HCT116 (cell line): Measurements from ENCODE around the gene EIF2S3. TPM values are rescaled to one million over a fixed set of nuclear protein-coding genes. Genes with fewer than 3 reads are reported as not detected.

Source experiments
- ATAC-seq: fragments of 200-7000 bp; cut with Tn5 transposase; 2 replicates; pipeline ENCODE4 v1.9.1; 2020; ENCODE audit warnings: mild to moderate bottlenecking, moderate library complexity
- BruUV-seq: library from RNA; stranded (reverse); fragments of 400-500 nt; replicated peaks from 2 replicates; lab custom pipeline; 2021; lab: Mats Ljungman, UMichigan
- CTCF ChIA-PET: fragments of 300-600 bp; sonication (Branson Sonifier 250); formaldehyde crosslinking; loops from one replicate; lab custom pipeline; 2021; ENCODE audit warnings: antibody characterized with exemption; lab: Charles Lee
- POLR2A ChIA-PET: fragments of 300-600, 350-600 bp; sonication (Branson Sonifier 250); formaldehyde crosslinking; loops from one replicate; lab custom pipeline; 2021; ENCODE audit warnings: antibody characterized with exemption; lab: Charles Lee
- RAD21 ChIA-PET, 2 experiments: fragments of 300-600 bp; sonication (Branson Sonifier 250); formaldehyde crosslinking; loops; one replicate each; lab custom pipeline; 2023; ENCODE audit warnings: low total read pairs in 2 of 2; ENCODE audit not compliant: uncharacterized antibody in 2 of 2, unreplicated experiment in 2 of 2, low non-redundant PET in 1 of 2; lab: Charles Lee
- DNase-seq: peaks from one replicate; pipeline ENCODE4 v3.0.0-alpha.2; 2010; ENCODE audit warnings: low read depth, low spot score
- H2AFZ ChIP-seq: fragments of 200-600 bp; shearing (Covaris generic), sonication (generic); 2 replicates; pipeline ENCODE4 v1.6.1; 2017; ENCODE audit warnings: low read depth, mixed run types, mixed read lengths, antibody characterized with exemption, low read length; ENCODE audit not compliant: poor library complexity, severe bottlenecking
- H3K27ac ChIP-seq: 2 replicates; pipeline ENCODE4 v1.5.1; 2012; ENCODE audit warnings: low read depth, low read length
- H3K27me3 ChIP-seq: fragments of 200-600 bp; sonication (generic); 2 replicates; pipeline ENCODE4 v1.6.1; 2016; ENCODE audit warnings: mixed run types, low read length, mixed read lengths; ENCODE audit not compliant: insufficient read depth
- H3K36me3 ChIP-seq, 2 experiments: fragments of 200-500 bp in 1 of 2; fragments of 200-600 bp in 1 of 2; sonication (Bioruptor generic) in 1 of 2; sonication (generic) in 1 of 2; 2 replicates each; pipeline versions ENCODE4 v1.5.1 to v1.6.1; 2014 to 2016; ENCODE audit warnings: low read length in 2 of 2, inconsistent platforms in 1 of 2, mixed read lengths in 1 of 2, mixed run types in 1 of 2; ENCODE audit not compliant: insufficient read depth in 2 of 2, control insufficient read depth in 1 of 2
- H3K4me1 ChIP-seq, 2 experiments: fragments of 200-600 bp in 1 of 2; sonication (generic) in 1 of 2; 2 replicates each; pipeline versions ENCODE4 v1.5.1 to v1.6.1; 2012 to 2017; ENCODE audit warnings: low read length in 2 of 2, inconsistent platforms in 1 of 2, mild to moderate bottlenecking in 1 of 2, mixed read lengths in 1 of 2, mixed run types in 1 of 2, moderate library complexity in 1 of 2; ENCODE audit not compliant: insufficient read depth in 2 of 2, control insufficient read depth in 1 of 2
- H3K4me2 ChIP-seq: fragments of 200-600 bp; sonication (generic); 2 replicates; pipeline ENCODE4 v1.6.1; 2017; ENCODE audit warnings: mixed run types, low read length, mixed read lengths
- H3K4me3 ChIP-seq, 2 experiments: fragments of 200-600 bp in 1 of 2; sonication (generic) in 1 of 2; replicated peaks in 1 of 2; 2 replicates each; pipeline ENCODE4 v1.5.1; 2011 to 2016; ENCODE audit warnings: low read length in 2 of 2, control low read depth in 1 of 2, low read depth in 1 of 2, mild to moderate bottlenecking in 1 of 2, mixed read lengths in 1 of 2, mixed run types in 1 of 2
- H3K79me2 ChIP-seq: fragments of 200-600 bp; sonication (generic); 2 replicates; pipeline ENCODE4 v1.6.1; 2017; ENCODE audit warnings: mild to moderate bottlenecking, mixed run types, low read length, moderate library complexity, mixed read lengths; ENCODE audit not compliant: insufficient read depth
- H3K9ac ChIP-seq: fragments of 200-600 bp; sonication (generic); 2 replicates; pipeline ENCODE4 v1.6.1; 2016; ENCODE audit warnings: low read length, mixed read lengths
- H3K9me2 ChIP-seq: fragments of 200-600 bp; sonication (generic), shearing (Covaris generic); 2 replicates; pipeline ENCODE4 v1.6.1; 2017; ENCODE audit warnings: mixed run types, mild to moderate bottlenecking, moderate library complexity; ENCODE audit not compliant: insufficient read depth
- H3K9me3 ChIP-seq, 2 experiments: fragments of 200-500 bp in 1 of 2; fragments of 200-600 bp in 1 of 2; sonication (Bioruptor generic) in 1 of 2; sonication (generic) in 1 of 2; 2 replicates each; pipeline ENCODE4 v1.6.1; 2014 to 2017; ENCODE audit warnings: low read length in 2 of 2, mixed read lengths in 2 of 2, inconsistent platforms in 1 of 2, low read depth in 1 of 2, mild to moderate bottlenecking in 1 of 2, mixed run types in 1 of 2, moderate library complexity in 1 of 2; ENCODE audit not compliant: control insufficient read depth in 1 of 2, insufficient read depth in 1 of 2
- H4K20me1 ChIP-seq: fragments of 200-600 bp; sonication (generic), shearing (Covaris generic); 2 replicates; pipeline ENCODE4 v1.6.1; 2017; ENCODE audit warnings: mixed run types, mild to moderate bottlenecking, moderate library complexity; ENCODE audit not compliant: insufficient read depth
- CEBPB ChIP-seq: IDR thresholded peaks from 2 replicates; pipeline ENCODE4 v1.6.1; 2012; ENCODE audit warnings: low read depth
- CTCF ChIP-seq, 3 experiments: fragments of 200-600 bp in 1 of 3; sonication (generic) in 1 of 3; IDR thresholded peaks in 2 of 3; conservative IDR thresholded peaks in 1 of 3; 2 replicates each; pipeline ENCODE4 v1.5.1; 2012 to 2017; ENCODE audit warnings: low read depth in 2 of 3, low read length in 2 of 3, antibody characterized with exemption in 1 of 3, borderline replicate concordance in 1 of 3, control low read depth in 1 of 3, mild to moderate bottlenecking in 1 of 3, mixed read lengths in 1 of 3, mixed run types in 1 of 3, moderate library complexity in 1 of 3; ENCODE audit not compliant: insufficient read depth in 1 of 3
- EZH2 ChIP-seq: fragments of 200-600 bp; sonication (generic); IDR thresholded peaks from 2 replicates; pipeline ENCODE4 v1.6.1; 2017; ENCODE audit warnings: antibody characterized with exemption, mixed run types
- FOSL1 ChIP-seq: IDR thresholded peaks from 2 replicates; pipeline ENCODE4 v1.6.1; 2012; ENCODE audit warnings: low read depth
- POLR2A ChIP-seq: IDR thresholded peaks from 2 replicates; pipeline ENCODE4 v1.7.0; 2011; ENCODE audit warnings: borderline replicate concordance; ENCODE audit not compliant: insufficient read depth, insufficient read length; ENCODE audit errors: extremely low read depth
- POLR2AphosphoS5 ChIP-seq: IDR thresholded peaks from 2 replicates; pipeline ENCODE4 v1.6.1; 2011; ENCODE audit warnings: mild to moderate bottlenecking, low read depth, low read length, moderate library complexity
- RAD21 ChIP-seq: IDR thresholded peaks from 2 replicates; pipeline ENCODE4 v1.6.1; 2012; ENCODE audit warnings: low read depth, mild to moderate bottlenecking
- SIN3A ChIP-seq: IDR thresholded peaks from 2 replicates; pipeline ENCODE4 v1.6.1; 2012; ENCODE audit warnings: low read depth
- YY1 ChIP-seq: IDR thresholded peaks from 2 replicates; pipeline ENCODE4 v1.6.1; 2011; ENCODE audit warnings: low read length, low read depth, moderate library complexity, mild to moderate bottlenecking; ENCODE audit not compliant: insufficient replicate concordance; ENCODE audit errors: extremely low read depth
- ZBTB33 ChIP-seq: IDR thresholded peaks from 2 replicates; pipeline ENCODE4 v1.6.1; 2011; ENCODE audit warnings: mild to moderate bottlenecking, low read length, moderate library complexity; ENCODE audit not compliant: insufficient replicate concordance; ENCODE audit errors: extremely low read depth
- ZFX ChIP-seq: fragments of 450-650 bp; IDR thresholded peaks from 2 replicates; pipeline ENCODE4 v1.6.1; 2017
- ZNF274 ChIP-seq: fragments of 200-500 bp; sonication (Bioruptor generic); IDR thresholded peaks from 2 replicates; pipeline ENCODE4 v1.6.1; 2014; ENCODE audit warnings: mild to moderate bottlenecking, low read depth, low read length, inconsistent platforms
- intact Hi-C: fragments of 100-400 bp; cut with micrococcal nuclease; formaldehyde crosslinking; loops from 2 replicates; pipeline ENCODE4 v1.10.0; 2022
- total RNA-seq: library from RNA; stranded (reverse); gene quantifications from one replicate; pipeline ENCODE4 v1.2.1, GENCODE V29; 2021; ENCODE audit not compliant: unreplicated experiment

Gene EIF2S3
- total RNA-seq, 1 experiment from 2014 or later = 273 TPM

- no peak overlapping the region for H3K4me3 ChIP-seq
- H2AFZ ChIP-seq = no peak overlapping the region
- ATAC-seq (no peak), DNase-seq (no peak)
- no peaks in the 10 kb centered on the region for H3K9me3 ChIP-seq
- no TSS peak for BruUV-seq
- POLR2A ChIA-PET = interaction anchor here (2.6 kb wide), 1 partner anchor 26 kb away, joined by 13 read pairs; the partner anchor contains the start of gene EIF2S3
- H3K27ac ChIP-seq = no peak overlapping the region
- no peaks in the 10 kb centered on the region for H3K36me3 ChIP-seq
- no peak overlapping the region for H3K9ac ChIP-seq
- H3K27me3 ChIP-seq = no peaks in the 10 kb centered on the region
- no peaks in the 10 kb centered on the region for H3K9me2 ChIP-seq
- TF ChIP-seq SIN3A = no peak
- no peak for TF ChIP-seq CEBPB
- no peak for TF ChIP-seq FOSL1
- TF ChIP-seq CTCF (IDR thresholded peaks at IDR 0.05 in 2 of 3, conservative IDR thresholded peaks at IDR 0.05 in 1 of 3; ENCODE audit: borderline replicate concordance in 1 of 3, insufficient read depth in 1 of 3, low read depth in 2 of 3, low read length in 2 of 3) = no peak
- TF ChIP-seq YY1 = no peak
- no peak for TF ChIP-seq POLR2AphosphoS5
- no peak for TF ChIP-seq ZBTB33
- no peak for TF ChIP-seq ZFX
- no peak for TF ChIP-seq ZNF274
- TF ChIP-seq RAD21 = no peak
- no peak for TF ChIP-seq POLR2A
- no peak for TF ChIP-seq EZH2
- CTCF ChIA-PET = no interaction called here
- no peaks in the 10 kb centered on the region for H4K20me1 ChIP-seq
- peaks cover 19% of the 10 kb centered on the region for H3K79me2 ChIP-seq
- intact Hi-C loops = no loop called here
- peaks cover 0 to 15% of the 10 kb centered on the region in 2 experiments; a peak in 2 of 4 replicates for H3K4me1 ChIP-seq
- RAD21 ChIA-PET = no interaction called here
- no peak overlapping the region for H3K4me2 ChIP-seq
Measured at GRCh38 chrX:24027985-24028384, 26.8 kb upstream of the EIF2S3 start.
